WTC11 (cell line): ENCODE results near the gene NUDT11. TPM values are rescaled to one million over a fixed set of nuclear protein-coding genes. Genes with fewer than 3 reads are reported as not detected.

Source experiments
- ATAC-seq: fragments of 200-7000 bp; cut with Tn5 transposase; 2 replicates; pipeline ENCODE4 v1.10.0; 2021; ENCODE audit warnings: mild to moderate bottlenecking, moderate library complexity
- CTCF ChIA-PET: fragments of 300-600 bp; sonication (Branson Sonifier 250); formaldehyde crosslinking; loops from one replicate; lab custom pipeline; 2021; ENCODE audit warnings: antibody characterized with exemption; lab: Charles Lee
- POLR2A ChIA-PET: fragments of 350-600 bp; sonication (Branson Sonifier 250); formaldehyde crosslinking; loops from one replicate; lab custom pipeline; 2021; ENCODE audit warnings: antibody characterized with exemption; lab: Charles Lee
- DNase-seq: peaks from one replicate; pipeline ENCODE4 v3.0.0; 2021; ENCODE audit warnings: low spot score
- H3K27ac Mint-ChIP-seq: 2 replicates; pipeline ENCODE4 v1.8.0; 2021; ENCODE audit warnings: mixed read lengths
- H3K27me3 Mint-ChIP-seq: 2 replicates; pipeline ENCODE4 v1.8.0; 2021; ENCODE audit warnings: low read depth, mild to moderate bottlenecking, moderate library complexity, mixed read lengths
- H3K36me3 Mint-ChIP-seq: 2 replicates; pipeline ENCODE4 v1.8.0; 2021; ENCODE audit warnings: mixed read lengths
- H3K4me1 Mint-ChIP-seq: 2 replicates; pipeline ENCODE4 v1.8.0; 2022; ENCODE audit warnings: mixed read lengths
- H3K4me3 Mint-ChIP-seq: 2 replicates; pipeline ENCODE4 v1.8.0; 2021; ENCODE audit warnings: mild to moderate bottlenecking, moderate library complexity, mixed read lengths
- H3K9me3 Mint-ChIP-seq: 2 replicates; pipeline ENCODE4 v1.8.0; 2021; ENCODE audit warnings: mixed read lengths
- ATF3 ChIP-seq: sonication (generic); formaldehyde crosslinking; conservative IDR thresholded peaks from 2 replicates; pipeline ENCODE4 v1.8.1; 2022; ENCODE audit warnings: mild to moderate bottlenecking, missing genetic modification reagents
- ESRRA ChIP-seq: sonication (generic); formaldehyde crosslinking; IDR thresholded peaks from 2 replicates; pipeline ENCODE4 v1.8.1; 2022; ENCODE audit warnings: mild to moderate bottlenecking, missing genetic modification reagents, borderline replicate concordance
- IRF1 ChIP-seq: sonication (generic); formaldehyde crosslinking; IDR thresholded peaks from 2 replicates; pipeline ENCODE4 v1.8.0; 2023; ENCODE audit warnings: missing genetic modification reagents
- KAT7 ChIP-seq: sonication (generic); formaldehyde crosslinking; IDR thresholded peaks from 2 replicates; pipeline ENCODE4 v1.8.1; 2023; ENCODE audit warnings: missing genetic modification reagents, mild to moderate bottlenecking, borderline replicate concordance
- MAX ChIP-seq: sonication (generic); formaldehyde crosslinking; IDR thresholded peaks from 2 replicates; pipeline ENCODE4 v1.8.0; 2022; ENCODE audit warnings: mild to moderate bottlenecking, missing genetic modification reagents
- NFYB ChIP-seq: sonication (generic); formaldehyde crosslinking; conservative IDR thresholded peaks from 2 replicates; pipeline ENCODE4 v1.8.0; 2022; ENCODE audit warnings: low read depth, missing genetic modification reagents
- PREB ChIP-seq: sonication (generic); formaldehyde crosslinking; IDR thresholded peaks from 2 replicates; pipeline ENCODE4 v1.8.1; 2022; ENCODE audit warnings: mild to moderate bottlenecking, missing genetic modification reagents, moderate library complexity, borderline replicate concordance
- SMAD3 ChIP-seq: sonication (generic); formaldehyde crosslinking; IDR thresholded peaks from 2 replicates; pipeline ENCODE4 v1.8.0; 2022; ENCODE audit warnings: missing genetic modification reagents, mild to moderate bottlenecking, borderline replicate concordance
- ZNF121 ChIP-seq: sonication (generic); formaldehyde crosslinking; IDR thresholded peaks from 2 replicates; pipeline ENCODE4 v1.8.0; 2023; ENCODE audit warnings: missing genetic modification reagents
- ZNF232 ChIP-seq: sonication (generic); formaldehyde crosslinking; IDR thresholded peaks from 2 replicates; pipeline ENCODE4 v1.8.0; 2022; ENCODE audit warnings: mild to moderate bottlenecking, missing genetic modification reagents
- ZNF263 ChIP-seq: sonication (generic); formaldehyde crosslinking; IDR thresholded peaks from 2 replicates; pipeline ENCODE4 v1.8.1; 2022; ENCODE audit warnings: low read depth, mild to moderate bottlenecking, moderate library complexity, missing genetic modification reagents
- ZNF317 ChIP-seq: sonication (generic); formaldehyde crosslinking; IDR thresholded peaks from 2 replicates; pipeline ENCODE4 v1.8.1; 2023; ENCODE audit warnings: low read depth, mild to moderate bottlenecking, moderate library complexity, missing genetic modification reagents, borderline replicate concordance
- ZNF396 ChIP-seq: fragments of 250-450 bp; sonication (Bioruptor Pico); IDR thresholded peaks from 2 replicates; pipeline ENCODE4 v1.8.0; 2021; ENCODE audit warnings: mild to moderate bottlenecking, moderate library complexity, borderline replicate concordance
- ZNF423 ChIP-seq: fragments of 250-450 bp; sonication (Bioruptor Pico); IDR thresholded peaks from 2 replicates; pipeline ENCODE4 v2.1.2; 2022; ENCODE audit warnings: mild to moderate bottlenecking, moderate library complexity
- total RNA-seq: library from RNA; stranded (reverse); gene quantifications from 3 replicates; pipeline ENCODE4 v1.2.3, GENCODE V29; 2021
- TF ChIP-seq, protein P1 (sequence below): fragments of 250-450 bp; sonication (Bioruptor Pico); IDR thresholded peaks from 2 replicates; pipeline ENCODE4 v1.9.0; 2021; ENCODE audit warnings: mild to moderate bottlenecking, borderline replicate concordance
- TF ChIP-seq, protein P2 (sequence below): sonication (generic); formaldehyde crosslinking; IDR thresholded peaks from 2 replicates; pipeline ENCODE4 v1.8.1; 2023; ENCODE audit warnings: mild to moderate bottlenecking, missing genetic modification reagents
- TF ChIP-seq, protein P3 (sequence below): sonication (generic); formaldehyde crosslinking; IDR thresholded peaks from 2 replicates; pipeline ENCODE4 v1.8.1; 2022; ENCODE audit warnings: missing genetic modification reagents, borderline replicate concordance

NUDT11 gene
- total RNA-seq, 1 experiment from 2014 or later, result 27.8 TPM

DNA sequence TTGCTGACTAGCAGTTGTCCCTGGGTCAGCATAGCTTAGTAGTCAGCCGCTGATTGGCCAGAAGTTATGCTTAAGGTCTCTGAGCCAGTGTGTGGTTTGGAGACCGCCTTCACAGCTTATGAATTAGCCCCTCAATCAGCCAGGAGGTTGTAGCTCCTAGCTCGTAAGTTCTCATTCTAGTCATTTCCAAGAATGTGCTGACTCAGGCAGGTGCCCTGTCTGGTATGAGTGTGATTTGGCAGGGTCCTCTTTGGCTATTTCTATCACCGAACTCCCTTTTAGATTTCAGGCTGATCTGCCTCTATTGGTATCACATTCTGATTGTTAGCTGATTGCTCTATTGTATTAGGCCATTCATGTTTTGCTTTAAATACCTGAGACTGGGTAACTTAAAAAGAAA is 33.1 kb downstream of the NUDT11 start:
- peaks cover 4% of the 10 kb centered on the region; the same call in 1 of the 2 replicates for H3K4me1 Mint-ChIP-seq
- no peaks in the 10 kb centered on the region for H3K27me3 Mint-ChIP-seq
- CTCF ChIA-PET, result no interaction called here
- H3K27ac Mint-ChIP-seq, result no peak overlapping the region
- H3K4me3 Mint-ChIP-seq, result no peak overlapping the region
- ATAC-seq, result no peak
- peaks cover 3% of the 10 kb centered on the region; the same call in 1 of the 2 replicates for H3K9me3 Mint-ChIP-seq
- H3K36me3 Mint-ChIP-seq, result no peaks in the 10 kb centered on the region
- TF ChIP-seq KAT7 (CRISPR knock-in tag) (no peak), ZNF317 (CRISPR knock-in tag) (no peak), PREB (CRISPR knock-in tag) (no peak), MAX (CRISPR knock-in tag) (no peak), ZNF121 (CRISPR knock-in tag) (no peak), SMAD3 (no peak), ZNF423 (no peak), ZNF263 (CRISPR knock-in tag) (no peak), NFYB (CRISPR knock-in tag) (no peak), ESRRA (CRISPR knock-in tag) (no peak), ZNF396 (CRISPR knock-in tag) (no peak), IRF1 (no peak), ZNF232 (CRISPR knock-in tag) (no peak), ATF3 (CRISPR knock-in tag) (no peak)
- TF ChIP-seq, protein P1, sequence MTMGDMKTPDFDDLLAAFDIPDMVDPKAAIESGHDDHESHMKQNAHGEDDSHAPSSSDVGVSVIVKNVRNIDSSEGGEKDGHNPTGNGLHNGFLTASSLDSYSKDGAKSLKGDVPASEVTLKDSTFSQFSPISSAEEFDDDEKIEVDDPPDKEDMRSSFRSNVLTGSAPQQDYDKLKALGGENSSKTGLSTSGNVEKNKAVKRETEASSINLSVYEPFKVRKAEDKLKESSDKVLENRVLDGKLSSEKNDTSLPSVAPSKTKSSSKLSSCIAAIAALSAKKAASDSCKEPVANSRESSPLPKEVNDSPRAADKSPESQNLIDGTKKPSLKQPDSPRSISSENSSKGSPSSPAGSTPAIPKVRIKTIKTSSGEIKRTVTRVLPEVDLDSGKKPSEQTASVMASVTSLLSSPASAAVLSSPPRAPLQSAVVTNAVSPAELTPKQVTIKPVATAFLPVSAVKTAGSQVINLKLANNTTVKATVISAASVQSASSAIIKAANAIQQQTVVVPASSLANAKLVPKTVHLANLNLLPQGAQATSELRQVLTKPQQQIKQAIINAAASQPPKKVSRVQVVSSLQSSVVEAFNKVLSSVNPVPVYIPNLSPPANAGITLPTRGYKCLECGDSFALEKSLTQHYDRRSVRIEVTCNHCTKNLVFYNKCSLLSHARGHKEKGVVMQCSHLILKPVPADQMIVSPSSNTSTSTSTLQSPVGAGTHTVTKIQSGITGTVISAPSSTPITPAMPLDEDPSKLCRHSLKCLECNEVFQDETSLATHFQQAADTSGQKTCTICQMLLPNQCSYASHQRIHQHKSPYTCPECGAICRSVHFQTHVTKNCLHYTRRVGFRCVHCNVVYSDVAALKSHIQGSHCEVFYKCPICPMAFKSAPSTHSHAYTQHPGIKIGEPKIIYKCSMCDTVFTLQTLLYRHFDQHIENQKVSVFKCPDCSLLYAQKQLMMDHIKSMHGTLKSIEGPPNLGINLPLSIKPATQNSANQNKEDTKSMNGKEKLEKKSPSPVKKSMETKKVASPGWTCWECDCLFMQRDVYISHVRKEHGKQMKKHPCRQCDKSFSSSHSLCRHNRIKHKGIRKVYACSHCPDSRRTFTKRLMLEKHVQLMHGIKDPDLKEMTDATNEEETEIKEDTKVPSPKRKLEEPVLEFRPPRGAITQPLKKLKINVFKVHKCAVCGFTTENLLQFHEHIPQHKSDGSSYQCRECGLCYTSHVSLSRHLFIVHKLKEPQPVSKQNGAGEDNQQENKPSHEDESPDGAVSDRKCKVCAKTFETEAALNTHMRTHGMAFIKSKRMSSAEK, result no peak
- TF ChIP-seq, protein P2, sequence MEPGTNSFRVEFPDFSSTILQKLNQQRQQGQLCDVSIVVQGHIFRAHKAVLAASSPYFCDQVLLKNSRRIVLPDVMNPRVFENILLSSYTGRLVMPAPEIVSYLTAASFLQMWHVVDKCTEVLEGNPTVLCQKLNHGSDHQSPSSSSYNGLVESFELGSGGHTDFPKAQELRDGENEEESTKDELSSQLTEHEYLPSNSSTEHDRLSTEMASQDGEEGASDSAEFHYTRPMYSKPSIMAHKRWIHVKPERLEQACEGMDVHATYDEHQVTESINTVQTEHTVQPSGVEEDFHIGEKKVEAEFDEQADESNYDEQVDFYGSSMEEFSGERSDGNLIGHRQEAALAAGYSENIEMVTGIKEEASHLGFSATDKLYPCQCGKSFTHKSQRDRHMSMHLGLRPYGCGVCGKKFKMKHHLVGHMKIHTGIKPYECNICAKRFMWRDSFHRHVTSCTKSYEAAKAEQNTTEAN (CRISPR knock-in tag), result no peak
- TF ChIP-seq, protein P3, sequence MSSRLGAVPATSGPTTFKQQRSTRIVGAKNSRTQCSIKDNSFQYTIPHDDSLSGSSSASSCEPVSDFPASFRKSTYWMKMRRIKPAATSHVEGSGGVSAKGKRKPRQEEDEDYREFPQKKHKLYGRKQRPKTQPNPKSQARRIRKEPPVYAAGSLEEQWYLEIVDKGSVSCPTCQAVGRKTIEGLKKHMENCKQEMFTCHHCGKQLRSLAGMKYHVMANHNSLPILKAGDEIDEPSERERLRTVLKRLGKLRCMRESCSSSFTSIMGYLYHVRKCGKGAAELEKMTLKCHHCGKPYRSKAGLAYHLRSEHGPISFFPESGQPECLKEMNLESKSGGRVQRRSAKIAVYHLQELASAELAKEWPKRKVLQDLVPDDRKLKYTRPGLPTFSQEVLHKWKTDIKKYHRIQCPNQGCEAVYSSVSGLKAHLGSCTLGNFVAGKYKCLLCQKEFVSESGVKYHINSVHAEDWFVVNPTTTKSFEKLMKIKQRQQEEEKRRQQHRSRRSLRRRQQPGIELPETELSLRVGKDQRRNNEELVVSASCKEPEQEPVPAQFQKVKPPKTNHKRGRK, result no peak
- DNase-seq, result no peak
- POLR2A ChIA-PET, result no interaction called here
